MM.1S (cell line): ENCODE measurements around the gene PPFIA2.

ENCODE experiments used
- EZH2 ChIP-seq: fragments of 300-600 bp; sonication (generic); optimal IDR thresholded peaks from 2 replicates; pipeline ENCODE3; 2017; ENCODE audit warnings: low read depth, mild to moderate bottlenecking, antibody characterized with exemption, low read length, mixed read lengths
- TF ChIP-seq, protein P1 (sequence below): fragments of 300-600 bp; sonication (generic); IDR thresholded peaks from 2 replicates; pipeline ENCODE4 v1.5.1; 2016; ENCODE audit warnings: antibody characterized with exemption, low read length, mixed read lengths

DNA sequence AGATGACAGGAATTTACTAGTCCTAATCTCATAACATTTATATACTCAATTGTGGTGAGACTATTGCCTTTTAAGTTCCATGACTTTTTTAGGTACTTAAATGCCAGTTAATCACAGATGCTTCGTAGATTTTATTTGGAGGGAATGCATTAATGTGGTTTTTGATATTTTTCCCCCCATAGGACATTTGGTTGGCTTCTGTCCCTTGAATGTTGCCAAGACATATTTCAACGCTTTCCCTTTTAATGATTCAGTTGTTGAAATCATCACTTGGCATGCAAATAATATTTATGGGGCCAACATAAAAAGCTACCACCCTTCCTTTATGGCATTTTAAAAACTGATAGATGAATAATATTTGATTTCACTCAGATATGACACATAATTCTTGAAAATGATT is 509.2 kb downstream of the PPFIA2 start:
- TF ChIP-seq, protein P1, sequence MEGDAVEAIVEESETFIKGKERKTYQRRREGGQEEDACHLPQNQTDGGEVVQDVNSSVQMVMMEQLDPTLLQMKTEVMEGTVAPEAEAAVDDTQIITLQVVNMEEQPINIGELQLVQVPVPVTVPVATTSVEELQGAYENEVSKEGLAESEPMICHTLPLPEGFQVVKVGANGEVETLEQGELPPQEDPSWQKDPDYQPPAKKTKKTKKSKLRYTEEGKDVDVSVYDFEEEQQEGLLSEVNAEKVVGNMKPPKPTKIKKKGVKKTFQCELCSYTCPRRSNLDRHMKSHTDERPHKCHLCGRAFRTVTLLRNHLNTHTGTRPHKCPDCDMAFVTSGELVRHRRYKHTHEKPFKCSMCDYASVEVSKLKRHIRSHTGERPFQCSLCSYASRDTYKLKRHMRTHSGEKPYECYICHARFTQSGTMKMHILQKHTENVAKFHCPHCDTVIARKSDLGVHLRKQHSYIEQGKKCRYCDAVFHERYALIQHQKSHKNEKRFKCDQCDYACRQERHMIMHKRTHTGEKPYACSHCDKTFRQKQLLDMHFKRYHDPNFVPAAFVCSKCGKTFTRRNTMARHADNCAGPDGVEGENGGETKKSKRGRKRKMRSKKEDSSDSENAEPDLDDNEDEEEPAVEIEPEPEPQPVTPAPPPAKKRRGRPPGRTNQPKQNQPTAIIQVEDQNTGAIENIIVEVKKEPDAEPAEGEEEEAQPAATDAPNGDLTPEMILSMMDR: no peak
- TF ChIP-seq EZH2: no peak
